HG02610 (cell line): ENCODE results near the gene DDR1.

Experiments
- ATAC-seq: cut with Tn5 transposase; IDR thresholded peaks from one replicate; pipeline ENCODE4 v1.9.1; 2021; ENCODE audit warnings: mild to moderate bottlenecking, moderate library complexity; ENCODE audit not compliant: unreplicated experiment

The DDR1 gene

GRCh38 chr6:30883685-30884520, at the start of gene DDR1:
Gene DDR1 (plus strand): TSS chr6:30884519. CDS start chr6:30888730, 4,211 bp downstream.
- ATAC-seq, result no peak

GRCh38 chr6:30834646-30835045, 49.7 kb upstream of the DDR1 start:
- ATAC-seq, result no peak

- ATAC-seq, result no peak
These were observed 48.7 kb upstream of the DDR1 start for GRCh38 chr6:30835576-30835975.

DNA sequence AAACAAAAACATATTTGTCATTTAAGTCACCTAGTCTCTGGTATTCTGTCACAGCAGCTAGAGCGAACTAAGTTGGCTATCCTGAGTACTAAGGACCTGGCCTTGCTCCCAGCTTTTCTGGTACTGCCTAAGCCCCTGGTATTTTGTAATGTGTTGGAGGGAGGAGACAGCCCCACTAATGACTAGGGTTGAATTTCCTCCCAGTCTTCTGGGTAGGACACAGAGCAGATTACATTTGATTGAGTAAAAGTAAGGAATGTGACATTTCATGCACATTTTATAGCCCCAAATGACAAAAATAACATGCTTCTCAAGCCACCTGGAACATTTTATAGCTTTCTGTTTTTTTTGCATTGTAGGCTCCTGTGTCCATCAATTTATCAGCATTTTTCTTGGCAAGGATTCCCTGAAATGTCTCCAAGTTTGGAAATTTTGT, 47.9 kb upstream of the DDR1 start:
- no peak for ATAC-seq

GRCh38 chr6:30836957-30837356, 47.4 kb upstream of the DDR1 start:
- ATAC-seq, result no peak

GRCh38 chr6:30837432-30837831, 46.9 kb upstream of the DDR1 start:
- ATAC-seq, result no peak

DNA sequence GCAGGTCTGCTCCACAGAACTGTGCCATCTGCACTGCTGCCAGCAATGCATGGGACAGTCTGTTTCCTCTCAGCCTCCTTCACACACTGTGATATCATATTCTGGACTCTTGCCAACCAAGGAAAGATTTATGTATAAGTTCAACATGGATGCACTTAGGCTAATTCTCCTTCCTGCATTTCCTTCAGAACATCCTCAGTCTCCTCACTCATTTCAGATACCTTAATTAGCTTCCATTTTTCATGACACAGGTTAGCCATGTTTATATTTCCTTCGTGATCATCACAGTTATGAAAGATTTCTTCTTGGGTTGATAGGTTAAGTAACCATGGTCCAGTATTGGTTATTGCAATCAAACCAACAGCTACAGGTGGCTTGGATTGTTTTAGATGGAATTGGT, 46.4 kb upstream of the DDR1 start:
- ATAC-seq, result no peak

GRCh38 chr6:30839671-30840070, 44.6 kb upstream of the DDR1 start:
- ATAC-seq, result no peak

GRCh38 chr6:30840084-30840934, 44.0 kb upstream of the DDR1 start:
- ATAC-seq, result no peak

- no peak for ATAC-seq
These were observed 43.2 kb upstream of the DDR1 start for GRCh38 chr6:30840935-30841643.

- ATAC-seq, result no peak
These were observed 42.4 kb upstream of the DDR1 start for GRCh38 chr6:30841644-30842504.

DNA sequence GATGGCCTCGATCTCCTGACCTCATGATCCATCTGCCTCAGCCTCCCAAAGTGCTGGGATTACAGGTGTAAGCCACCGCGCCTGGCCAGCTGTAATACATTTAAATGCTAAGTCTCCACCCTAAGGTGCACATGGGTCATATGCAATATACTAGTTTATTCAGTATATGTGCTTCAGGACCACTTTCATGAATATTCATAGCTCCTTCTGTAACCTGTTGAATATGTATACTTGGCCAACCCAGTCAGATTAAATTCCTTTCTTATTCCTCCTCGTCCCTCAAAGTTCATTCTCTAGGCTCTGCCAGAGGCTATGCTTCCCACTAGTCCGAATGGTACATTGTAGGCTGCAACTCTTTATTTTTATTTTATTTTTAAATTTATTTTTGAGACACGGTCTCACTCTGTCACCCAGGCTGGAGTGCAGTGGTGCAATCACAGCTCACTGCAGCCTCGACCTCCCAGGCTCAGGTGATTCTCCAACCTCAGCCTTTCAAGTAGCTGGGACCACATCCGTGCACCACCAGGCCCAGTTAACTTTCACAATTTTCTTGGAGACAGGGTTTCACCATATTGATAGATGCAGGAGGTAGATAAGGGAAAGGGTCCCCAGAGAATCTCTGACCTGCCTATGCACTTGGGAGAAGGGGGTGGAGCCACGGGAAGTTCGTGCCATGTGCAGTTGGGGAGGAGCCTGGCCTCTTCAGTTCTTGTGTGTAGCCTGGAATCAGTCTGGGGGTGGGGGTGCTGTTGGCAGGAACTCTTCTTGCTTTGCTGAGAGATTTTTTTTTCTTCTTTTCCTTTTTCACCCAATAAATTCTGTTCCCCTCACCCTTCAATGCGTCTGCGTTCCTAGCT, 41.3 kb upstream of the DDR1 start:
- no peak for ATAC-seq

DNA sequence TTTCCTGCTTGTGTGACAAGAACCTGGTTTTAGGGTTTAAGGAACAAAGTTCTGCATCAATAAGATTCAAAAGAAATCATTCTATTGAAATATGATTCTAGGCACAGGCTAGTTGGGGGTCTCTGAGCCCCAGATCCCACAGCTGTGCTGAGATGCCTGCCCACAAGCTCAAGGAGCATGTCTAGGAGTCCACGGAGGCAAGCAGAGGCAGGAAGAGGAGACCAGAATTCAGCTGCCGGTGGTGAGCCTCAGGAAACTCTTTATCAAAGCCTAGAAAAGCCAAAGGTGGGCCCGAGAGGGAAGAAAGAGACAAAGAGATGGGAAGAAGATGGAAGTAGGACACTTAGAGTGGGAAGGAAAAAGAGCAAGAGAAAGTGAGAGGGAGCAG, 40.7 kb upstream of the DDR1 start:
- no peak for ATAC-seq

GRCh38 chr6:30844118-30844535, 40.2 kb upstream of the DDR1 start:
- ATAC-seq, result no peak

DNA sequence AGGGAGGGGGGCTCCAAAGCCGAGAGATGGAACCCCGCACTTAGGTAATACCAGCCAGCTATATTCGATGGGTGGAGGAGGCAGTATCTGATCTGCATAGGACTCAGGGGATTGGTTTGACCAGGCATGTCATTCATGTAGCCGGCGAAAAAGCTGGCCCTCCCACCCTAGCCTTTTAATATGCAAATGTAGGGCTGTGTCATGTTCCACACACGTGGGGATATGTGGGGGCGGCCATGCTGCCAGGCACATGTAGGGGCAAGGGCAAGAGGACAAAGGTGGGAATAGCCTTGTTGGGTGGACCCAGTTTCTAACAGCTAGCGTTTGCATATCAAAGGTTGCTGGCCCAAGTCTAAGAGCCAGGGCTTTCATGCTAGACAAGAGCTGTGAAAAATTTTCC, 39.1 kb upstream of the DDR1 start:
- no peak for ATAC-seq

DNA sequence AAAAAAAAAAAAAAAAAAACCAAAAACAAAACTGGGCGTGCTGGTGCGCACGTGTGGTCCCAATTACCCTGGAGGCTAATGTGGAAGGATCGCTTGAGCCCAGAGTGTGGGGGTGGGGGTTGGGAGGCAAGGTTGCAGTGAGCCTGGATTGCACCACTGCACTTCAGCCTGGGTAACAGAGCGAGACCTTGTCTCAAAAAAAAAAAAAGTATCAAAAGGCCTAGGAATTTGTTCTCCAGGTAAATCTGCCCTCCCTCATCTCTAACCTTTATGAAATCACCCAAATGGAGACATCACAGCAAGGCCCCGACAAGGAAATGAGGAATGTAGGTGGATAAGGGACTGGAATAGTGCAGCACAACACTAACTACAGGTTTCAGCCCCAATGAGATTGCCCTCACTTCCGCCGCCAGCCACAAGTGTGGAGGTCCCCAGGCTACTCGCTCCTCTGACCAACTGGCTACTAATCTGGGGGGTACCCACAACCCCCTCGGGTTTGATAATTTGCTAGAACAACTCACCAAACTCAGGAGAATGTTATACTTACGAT, 36.8 kb upstream of the DDR1 start:
- ATAC-seq, result no peak

DNA sequence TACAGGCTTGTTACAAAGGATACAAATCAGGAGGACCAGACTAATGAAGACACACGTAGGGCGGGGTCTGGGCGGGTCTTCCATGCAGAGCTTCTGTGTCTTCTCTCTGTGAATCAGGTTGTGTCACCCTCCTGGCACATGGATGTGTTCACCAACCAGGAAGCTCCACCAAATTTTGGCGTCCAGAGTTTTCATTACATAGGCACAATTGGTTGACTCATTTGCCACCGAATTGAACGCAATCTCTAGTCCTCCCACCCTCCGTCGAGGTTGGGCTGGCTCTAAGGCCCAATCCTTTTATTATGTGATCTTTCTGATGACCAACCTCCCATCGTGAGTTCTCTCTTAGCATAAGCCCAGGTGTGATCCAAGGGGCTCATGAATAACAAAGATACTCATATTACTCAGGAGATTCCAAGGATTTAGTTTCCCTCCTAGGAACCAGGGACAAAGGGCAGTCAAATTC, 36.3 kb upstream of the DDR1 start:
- no peak for ATAC-seq

DNA sequence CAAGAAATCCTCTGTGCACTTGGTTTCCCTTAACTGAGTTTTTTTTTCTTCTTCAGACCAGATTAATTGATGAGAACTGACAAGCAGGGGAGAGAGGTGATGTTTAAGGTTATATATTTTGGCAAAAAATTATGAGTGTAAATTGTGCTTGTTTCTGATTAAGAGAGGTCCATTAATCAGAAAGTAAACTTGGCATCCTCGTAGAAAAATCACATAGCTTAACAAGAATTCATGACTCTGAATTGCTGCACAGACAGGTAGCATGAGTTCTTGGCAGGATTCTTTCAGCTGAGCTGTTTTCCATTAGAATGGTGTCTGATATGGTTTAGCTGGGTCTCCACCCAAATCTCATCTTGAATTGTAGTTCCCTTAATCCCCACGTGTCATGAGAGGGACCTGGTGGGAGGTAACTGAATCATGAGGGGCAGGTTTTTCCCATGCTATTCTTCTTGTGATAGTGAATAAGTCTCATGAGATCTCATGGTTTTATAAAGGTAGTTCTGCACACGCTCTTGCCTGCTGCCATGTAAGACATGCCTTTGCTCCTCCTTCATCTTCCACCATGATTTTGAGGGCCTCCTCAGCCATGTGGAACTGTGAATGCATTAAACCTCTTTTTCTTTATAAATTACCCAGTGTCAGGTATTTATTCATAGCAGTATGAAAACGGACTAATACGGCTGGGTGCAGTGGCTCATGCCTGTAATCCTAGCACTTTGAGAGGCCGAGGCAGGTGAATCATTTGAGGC, 34.2 kb upstream of the DDR1 start:
- no peak for ATAC-seq
